HG03354 (cell line): ENCODE measurements around the gene DCST2.
"Not testable (repeated sequence)": the region's sequence is repeated elsewhere in the genome, so short reads cannot be mapped to it uniquely, and the experiment has no call there.

Source experiments
- ATAC-seq: cut with Tn5 transposase; IDR thresholded peaks from one replicate; pipeline ENCODE4 v1.9.1; 2021; ENCODE audit warnings: mild to moderate bottlenecking; ENCODE audit not compliant: unreplicated experiment, poor library complexity, severe bottlenecking

Gene DCST2

DNA sequence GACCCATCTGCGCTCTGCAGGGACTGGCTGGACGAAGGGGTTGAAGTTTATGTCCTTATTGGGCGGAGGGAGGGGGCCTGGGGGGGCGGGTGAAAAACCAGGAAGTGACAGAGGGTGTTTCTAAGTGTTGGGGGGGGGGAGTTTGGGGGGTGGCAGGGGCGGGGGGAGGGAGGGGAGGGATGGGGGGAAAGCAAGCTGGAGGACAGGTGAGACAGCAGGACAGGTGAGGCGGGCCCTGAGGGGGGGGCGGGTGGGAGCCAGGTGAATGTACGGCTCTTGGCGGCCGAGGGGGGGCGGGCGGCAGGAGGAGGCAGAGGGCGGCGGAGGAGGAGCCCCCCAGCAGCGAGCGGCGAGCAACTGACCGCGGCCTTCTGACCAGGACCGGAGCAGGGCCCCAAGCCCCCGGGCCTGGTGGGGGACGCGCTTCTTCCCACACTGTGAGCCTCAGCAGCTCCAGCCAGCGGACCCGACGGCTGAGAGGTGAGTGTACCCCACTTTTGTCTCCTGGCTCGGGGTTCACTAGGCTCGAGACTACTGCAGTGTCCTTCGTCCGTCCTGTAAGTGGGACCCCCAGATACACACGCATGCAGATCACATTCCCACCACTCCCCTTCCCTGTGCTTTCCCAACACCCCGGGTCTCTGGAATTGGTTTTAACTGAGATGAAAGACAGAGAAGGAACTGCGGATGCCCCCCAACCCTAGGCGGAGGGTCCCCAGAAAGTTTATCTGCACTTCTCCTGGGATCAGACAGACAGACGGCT is 30.9 kb downstream of the DCST2 start, which contains the start of gene ZBTB7B:
Gene ZBTB7B (plus strand): TSS at position 339 of the 763 bp plus-strand sequence. CDS start 11,859 bp downstream, outside the sequence.
- no peak for ATAC-seq

DNA sequence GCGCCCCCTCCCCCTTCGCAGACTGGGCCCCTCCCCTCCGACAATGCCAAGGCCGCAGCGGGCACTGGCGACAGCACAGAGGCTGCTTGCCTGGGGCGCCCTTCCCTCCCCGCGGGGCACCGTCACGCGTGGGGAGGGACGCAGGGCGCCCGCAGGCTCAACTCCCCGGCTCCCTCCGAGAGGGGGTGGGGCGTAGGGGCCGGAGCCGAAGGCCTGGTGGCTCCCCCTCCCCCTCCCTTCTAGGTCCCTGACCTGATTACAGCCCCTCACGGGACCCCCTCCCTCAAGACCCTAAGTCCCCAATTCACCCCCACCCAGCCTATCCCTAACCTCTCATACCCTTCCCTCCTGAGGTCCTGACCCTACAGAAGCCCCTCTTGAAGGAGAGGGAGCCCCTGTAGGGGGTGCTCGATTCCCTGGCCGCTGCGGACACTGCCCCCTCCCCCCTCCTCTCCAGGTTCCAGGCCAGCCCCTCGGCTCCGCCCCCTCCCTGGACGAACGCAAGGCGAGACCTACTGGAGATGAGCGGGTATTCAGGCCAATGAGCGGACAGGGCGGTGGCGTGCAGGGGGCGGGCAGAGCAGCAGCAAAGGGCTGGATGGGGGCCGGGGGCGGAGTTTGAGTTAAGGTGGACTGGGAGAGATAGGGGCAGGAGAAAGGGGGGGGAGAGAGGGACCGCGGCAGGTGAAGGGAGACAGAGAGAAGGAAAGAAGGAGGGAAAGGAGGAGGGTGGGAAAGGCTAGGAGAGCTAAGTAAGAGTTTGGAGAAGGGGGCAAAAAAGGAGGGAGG is 31.7 kb downstream of the DCST2 start:
- peak; percentile 65 for ATAC-seq

DNA sequence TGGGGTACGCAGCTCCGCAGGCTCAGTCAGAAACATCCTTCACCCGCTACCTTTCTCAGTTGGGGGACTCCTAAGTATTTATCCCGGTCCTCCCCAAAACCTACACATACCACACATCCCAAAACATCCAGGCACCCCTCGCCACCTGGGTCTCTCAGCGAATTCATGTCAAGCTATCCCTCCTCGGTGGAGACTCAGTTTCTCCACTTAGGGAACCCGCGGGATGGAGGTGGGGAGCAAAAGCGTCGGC is 32.2 kb downstream of the DCST2 start:
- ATAC-seq, result no peak

DNA sequence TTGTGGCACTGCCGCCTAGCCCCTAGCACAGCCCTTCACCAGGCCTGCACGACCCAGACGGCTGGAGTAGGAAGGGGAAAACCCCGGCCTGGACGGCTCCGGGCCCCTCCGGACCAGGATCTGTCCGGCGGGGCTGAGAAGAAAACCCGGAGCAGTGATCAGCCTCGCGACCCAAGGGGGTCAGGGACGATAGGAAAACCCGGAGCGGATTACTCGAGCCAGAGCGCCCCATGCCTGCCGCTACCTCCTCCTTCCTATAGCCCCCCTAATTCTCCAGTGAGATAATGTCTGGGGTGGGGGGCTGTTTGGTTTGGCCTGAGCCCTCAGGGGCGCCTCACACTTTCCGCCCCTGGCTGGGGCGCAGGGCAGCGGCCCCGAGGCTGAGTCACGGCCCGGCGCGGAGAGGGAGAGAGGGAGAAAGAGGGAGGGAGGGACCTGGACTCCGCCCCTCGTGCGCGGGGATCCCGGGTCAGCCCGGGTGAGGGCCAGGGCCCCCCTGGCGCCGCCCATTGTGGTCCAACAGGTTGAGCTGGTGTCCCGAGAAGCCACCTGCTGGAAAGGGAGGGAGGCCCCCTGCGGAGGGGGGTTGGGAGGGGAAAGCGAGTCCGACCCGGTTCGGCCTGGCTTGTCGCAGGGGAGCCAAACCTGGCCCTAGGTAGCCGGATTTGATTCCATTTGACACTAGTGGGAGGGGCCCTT is 32.7 kb downstream of the DCST2 start:
- ATAC-seq, result peak; percentile 44

DNA sequence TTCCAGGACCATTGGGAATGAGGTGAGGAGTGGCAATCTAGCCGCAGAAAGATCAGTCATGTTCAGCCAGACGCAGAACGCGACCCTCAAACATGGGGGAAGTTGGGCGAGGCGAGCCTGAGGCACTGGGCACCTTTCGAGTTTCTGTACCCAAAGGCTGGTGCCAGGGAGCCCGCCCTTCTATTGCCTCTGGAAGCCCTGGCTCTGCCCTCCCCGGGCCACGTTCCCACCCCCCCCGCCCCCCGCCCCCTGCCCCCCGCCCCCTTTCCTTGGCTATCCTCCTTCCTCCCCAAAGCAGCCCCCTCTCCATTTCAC is 33.2 kb downstream of the DCST2 start:
- ATAC-seq, result no peak

DNA sequence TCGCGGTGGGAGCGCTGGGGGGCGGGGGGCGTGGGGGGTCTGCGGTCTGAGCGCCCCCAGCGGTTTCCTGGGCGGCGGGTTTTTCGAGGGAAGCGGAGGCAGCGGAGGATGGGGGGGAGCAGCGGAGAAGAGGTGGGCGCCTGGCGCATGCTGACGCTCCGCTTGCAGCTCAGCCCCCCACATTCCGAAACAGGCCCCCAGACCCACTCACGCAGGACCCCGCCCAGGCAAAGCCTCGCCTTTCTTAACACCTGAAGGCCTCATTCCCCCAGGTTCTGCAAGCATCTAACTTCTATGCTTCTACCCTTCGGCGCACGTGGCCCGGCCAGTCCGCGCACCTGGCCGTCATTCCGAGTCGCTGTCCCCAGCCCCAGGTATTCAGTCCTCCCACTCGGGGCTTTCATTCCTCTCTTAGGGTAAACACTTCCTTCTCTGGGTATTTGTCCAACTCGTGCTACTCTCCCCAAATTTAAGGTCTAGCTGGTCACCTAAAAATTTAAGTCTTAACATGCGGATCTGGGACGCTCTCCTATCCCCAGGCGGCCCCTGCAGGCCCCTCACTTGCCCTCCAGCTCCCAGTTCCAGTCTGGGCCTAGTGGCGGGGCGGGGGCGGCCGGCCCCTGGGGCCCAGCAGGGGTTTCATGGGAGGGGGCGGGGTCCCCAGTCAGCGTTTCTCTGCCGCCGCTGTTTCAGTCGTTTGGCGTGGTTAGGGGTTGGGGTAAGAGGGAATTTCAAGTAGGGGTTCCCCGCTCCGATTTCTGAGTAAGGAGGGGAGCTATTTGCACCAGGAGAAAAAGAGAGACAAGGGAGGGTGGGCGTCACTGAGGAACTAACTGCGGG is 33.8 kb downstream of the DCST2 start:
- ATAC-seq, result no peak

DNA sequence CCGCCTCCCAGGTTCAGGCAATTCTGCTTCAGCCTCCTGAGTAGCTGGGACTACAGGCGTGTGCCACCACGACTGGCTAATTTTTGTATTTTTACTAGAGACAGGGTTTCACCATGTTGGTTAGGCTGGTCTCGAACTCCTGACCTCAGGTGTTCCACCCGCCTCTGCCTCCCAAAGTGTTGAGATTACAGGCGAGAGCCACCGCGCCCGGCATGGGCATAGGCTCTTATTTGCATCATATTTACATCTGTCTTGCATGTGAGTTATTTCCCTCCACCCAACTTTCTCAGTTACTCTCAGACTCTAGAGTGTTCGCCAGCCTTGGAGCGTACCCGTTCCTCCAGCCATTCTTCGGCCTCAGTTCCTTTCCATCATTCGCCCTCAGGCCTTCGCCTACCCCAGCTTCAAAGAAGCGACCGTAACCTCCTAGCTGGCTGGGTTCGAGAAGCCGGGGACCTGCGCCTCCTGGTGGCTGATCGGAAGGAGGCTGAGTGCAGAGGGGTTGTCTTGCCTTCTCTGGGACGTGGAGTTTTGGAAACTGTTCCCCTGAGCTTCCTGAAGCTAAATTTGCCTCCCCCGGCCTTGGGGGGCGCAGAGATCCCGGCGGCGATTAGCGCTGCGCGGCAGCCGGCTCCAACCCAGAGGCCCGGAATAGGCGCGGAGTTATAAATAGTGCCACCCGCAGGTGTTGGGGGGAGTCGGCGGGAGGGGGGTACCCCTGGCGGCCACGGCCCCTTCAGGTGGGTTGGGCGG is 34.6 kb downstream of the DCST2 start:
- ATAC-seq, result no peak

DNA sequence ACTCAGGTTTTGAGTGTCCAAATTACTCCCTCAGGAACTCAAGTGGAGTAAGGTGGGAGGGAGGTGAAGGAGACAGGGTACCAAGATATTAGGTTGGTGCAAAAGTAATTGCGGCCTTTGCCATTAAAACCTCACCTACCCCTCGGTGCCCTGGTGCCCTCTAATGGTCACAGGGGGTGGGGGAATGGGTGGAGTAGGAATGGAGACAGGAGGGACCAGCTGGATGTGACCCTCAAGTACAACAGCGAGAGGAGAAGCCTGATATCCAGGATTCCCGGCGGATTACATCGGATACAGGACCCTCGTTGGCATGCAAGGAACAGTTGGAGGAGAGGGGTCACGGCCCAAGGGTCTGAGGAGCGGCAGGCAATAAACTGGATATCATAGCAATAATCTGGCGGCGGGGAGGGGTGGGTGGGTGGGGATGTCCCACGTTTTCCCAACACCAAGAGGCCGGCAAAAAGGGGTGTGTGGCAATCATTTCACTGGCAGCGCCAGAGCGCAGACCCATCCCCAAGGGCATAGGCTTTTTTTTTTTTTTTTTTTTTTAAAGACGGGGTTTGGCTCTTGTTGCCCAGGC is 35.3 kb downstream of the DCST2 start:
- ATAC-seq, result no peak

DNA sequence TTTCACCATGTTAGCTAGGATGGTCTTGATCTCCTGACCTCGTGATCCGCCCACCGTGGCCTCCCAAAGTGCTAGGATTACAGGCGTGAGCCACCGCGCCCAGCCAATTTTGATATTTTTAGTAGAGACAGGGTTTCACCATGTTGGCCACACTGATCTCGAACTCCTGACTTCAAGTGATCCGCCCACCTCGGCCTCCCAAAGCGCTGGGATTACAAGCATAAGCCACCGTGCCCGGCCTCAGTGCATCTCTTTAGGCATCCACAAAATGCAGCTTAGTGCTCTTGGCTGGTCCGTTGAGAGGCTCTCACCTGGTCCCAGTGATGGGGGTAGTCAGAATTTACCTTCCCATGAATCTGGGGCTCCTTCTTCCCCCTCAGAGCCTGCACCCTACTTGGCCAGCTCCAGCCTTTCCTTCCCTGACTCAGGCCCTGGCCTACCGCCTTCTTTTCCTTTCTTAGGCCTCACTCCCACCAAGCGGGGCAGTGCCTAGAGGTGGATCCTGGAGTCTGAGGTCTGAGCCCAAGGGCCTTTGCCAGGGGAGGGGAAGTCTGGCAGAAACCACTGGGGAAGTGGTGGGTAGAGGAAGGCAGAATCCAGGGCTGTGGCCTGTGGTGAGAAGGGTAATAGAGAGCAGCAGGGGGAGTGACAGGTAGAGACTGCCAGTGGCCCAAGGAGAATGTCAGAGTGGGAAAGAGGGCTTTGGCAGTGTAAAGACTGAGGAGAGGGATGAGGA is 36.4 kb downstream of the DCST2 start:
- no peak for ATAC-seq

DNA sequence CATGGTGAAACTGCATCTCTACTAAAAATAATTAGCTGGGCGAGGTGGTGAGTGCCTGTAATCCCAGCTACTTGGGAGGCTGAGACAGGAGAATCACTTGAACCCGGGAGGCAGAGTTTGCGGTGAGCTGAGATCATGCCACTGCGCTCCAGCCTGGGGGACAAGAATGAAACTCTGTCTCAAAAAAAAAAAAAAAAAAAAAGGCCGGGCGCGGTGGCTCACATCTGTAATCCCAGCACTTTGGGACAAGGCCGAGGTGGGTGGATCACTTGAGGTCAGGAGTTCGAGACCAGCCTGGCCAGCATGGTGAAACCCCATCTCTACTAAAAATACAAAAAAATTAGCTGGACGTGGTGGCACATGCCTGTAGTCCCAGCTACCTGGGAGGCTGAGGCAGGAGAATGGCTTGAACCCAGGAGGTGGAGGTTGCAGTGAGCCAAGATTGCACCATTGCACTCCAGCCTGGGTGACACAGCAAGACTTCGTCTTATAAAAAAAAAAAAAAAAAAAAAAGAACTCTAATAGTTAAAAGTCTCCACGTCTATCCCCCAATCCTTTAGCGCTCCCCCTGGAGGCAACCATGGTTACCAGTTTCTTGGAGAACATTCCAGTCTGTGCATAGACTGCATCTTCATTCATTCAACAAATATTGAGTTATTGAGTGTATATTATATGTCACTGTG is 38.1 kb downstream of the DCST2 start:
- not testable (repeated sequence) for ATAC-seq

DNA sequence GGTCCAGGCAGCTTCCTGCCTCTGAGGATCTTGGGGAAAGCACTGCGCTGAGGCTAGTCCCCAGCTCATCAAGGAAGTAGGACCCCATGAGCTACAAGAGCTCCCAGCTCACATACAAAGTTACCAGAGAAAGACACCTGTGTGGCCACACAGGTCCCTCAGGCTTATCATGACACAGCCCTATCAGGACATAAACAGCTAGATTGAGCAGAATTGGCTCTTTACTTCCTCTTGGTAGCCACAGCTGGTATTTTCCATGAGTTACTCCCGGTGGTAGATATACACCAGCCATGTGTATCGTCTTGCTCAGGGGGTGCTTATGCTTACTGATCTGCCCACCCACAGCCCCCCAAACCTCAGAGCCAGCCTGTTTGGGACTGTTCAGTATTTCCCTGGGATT is 39.0 kb downstream of the DCST2 start:
- no peak for ATAC-seq

DNA sequence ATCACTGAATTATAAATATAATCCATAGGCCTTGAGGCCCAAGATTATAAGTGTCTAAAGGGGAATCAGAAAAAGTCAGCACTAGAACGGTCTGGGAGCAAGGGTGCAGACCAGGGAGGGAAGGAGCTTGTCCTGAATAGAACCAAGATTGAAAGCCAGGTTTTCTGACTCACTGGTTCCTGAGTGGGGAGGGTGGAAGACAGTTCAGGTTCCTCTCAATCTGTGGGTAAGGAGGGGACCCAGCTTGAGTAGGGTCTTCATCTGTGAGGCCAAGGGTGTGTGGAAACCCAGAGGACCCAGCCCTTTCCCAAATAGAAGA is 39.4 kb downstream of the DCST2 start:
- no peak for ATAC-seq

DNA sequence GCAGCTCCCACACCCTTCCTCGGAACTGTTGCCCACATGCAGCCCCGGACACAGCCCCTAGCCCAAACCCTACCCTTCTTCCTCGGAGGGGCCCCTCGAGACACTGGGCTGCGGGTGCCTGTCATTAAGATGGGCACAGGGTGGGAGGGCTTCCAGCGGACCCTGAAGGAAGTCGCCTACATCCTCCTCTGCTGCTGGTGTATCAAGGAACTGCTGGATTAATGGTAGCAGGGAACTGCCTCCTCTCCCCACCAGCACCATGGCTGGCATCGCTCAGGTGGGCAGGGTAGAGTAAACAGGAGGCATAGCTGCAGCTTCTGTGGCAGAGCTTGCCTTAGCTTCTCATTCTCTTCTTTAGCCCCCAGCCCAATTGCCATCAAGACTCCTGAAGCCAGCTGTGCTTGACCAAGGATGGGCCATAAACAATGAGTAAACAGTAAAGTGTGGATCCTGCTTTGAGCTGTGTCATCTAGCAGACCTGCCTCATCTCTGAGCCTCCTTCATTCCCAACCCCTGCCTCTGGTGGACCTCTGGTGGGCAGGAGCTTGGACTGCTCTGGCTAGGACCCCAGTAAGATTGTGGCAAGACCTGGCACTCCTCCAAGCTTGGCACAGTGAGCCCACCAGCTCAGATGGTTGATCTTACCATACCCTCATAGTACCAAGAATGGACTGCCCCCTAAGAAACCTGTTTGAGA is 39.9 kb downstream of the DCST2 start, which contains the start of gene LENEP:
Gene LENEP (plus strand): TSS at position 15 of the 697 bp plus-strand sequence. CDS start 22 bp downstream, at position 37.
- no peak for ATAC-seq

DNA sequence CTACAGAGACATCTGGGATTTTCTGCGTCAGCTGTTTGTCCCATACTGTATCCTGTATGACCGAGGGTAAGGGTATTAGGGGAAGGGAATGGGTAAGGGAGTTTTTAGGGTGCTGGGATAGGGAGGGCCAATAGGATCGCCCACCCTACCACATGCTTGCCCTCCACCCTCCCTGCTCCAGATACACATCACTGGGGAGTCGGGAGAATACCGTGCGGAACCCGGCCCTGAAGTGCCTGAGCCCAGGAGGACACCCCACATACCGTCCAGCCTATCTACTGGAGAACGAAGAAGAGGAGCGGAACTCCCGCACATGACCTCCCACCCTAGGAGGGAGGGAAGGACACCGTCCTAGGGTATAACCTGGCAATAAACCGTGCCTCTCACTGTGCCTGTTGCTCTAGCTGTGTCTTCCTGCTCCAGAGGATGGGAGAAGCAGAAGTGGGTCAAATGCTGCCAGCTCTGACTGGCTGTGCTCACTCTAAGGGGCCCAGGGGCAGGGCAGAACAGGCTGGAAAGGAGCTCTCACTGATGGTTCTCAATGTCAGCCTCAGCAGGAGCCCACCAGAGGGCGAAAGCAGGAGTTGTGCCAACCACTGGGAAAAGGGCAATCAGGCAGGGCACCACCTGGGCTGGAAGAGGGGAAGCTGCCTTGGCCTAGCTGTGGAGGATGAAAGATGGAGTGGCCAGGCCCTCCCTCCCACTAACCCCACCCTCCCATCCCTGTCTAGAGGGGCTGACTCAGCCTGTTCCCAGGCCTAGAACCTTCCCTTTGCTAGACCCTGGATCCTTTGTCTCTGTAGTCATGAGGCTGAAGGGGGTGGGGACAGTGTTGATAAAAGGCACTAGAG is 40.6 kb downstream of the DCST2 start:
- no peak for ATAC-seq

DNA sequence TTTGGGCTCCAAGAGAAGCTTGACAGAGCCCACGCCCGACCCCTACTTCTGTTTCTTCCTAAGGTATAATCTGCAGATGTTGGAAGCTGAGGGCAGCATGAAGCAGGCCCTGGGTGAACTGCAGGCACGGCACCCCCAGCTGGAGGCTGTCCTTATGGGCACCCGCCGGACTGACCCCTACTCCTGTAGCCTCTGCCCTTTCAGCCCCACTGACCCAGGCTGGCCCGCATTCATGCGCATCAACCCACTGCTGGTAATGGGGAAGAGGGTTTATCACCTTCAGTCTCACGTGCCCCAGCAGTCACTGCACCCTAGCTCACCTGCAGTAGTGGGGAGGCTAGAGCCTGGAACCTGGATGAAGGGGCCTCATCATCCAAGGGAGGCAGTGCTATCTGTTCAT is 43.3 kb downstream of the DCST2 start:
- ATAC-seq, result no peak

DNA sequence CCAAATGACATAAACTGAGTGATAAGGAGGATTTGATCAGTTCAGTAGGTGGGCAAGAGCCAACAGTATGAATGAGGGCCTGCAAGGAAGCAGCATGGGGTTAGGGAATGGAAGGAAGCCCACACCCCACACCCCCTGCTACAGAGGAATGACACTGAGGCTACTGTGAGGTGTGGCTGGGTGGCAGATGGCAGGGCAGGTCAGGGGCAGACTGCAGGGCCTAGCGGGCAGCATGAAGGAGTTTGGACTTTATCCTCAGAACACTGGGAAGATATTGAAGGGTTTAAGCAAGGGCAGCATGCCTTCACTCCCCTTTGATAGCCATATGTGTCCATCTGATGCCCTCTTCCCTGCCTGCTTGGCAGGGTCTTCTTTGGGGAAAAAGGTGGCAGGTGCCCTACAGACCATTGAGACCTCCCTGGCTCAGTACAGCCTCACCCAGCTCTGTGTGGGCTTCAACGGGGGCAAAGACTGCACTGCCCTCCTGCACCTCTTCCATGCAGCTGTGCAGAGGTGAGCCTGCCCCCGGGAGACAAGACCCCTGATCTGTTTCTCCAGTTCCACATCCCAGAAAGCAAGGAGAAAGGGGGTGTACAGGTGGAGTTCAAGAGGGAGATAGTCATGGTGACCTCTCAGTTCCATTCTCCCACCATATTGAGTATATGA is 44.3 kb downstream of the DCST2 start:
- no peak for ATAC-seq
